Chondrocyte (in vitro differentiated cells): Measurements from ENCODE around the gene PLCH1. TPM values are rescaled to one million over a fixed set of nuclear protein-coding genes. Genes with fewer than 3 reads are reported as not detected.

Experiments used
- DNase-seq: peaks from one replicate; pipeline ENCODE4 v3.0.0; 2021; ENCODE audit warnings: mixed read lengths, low spot score
- H3K27ac Mint-ChIP-seq: one replicate; pipeline ENCODE4 v1.8.0; 2021; ENCODE audit warnings: mild to moderate bottlenecking, moderate library complexity, mixed read lengths; ENCODE audit not compliant: unreplicated experiment
- H3K27me3 Mint-ChIP-seq: 2 replicates; pipeline ENCODE4 v1.8.0; 2021; ENCODE audit warnings: low read depth, mixed read lengths
- H3K36me3 Mint-ChIP-seq: 2 replicates; pipeline ENCODE4 v1.8.0; 2021; ENCODE audit warnings: low read depth, mixed read lengths
- H3K4me1 Mint-ChIP-seq: 2 replicates; pipeline ENCODE4 v1.8.0; 2021; ENCODE audit warnings: low read depth, mild to moderate bottlenecking, mixed read lengths
- H3K4me3 Mint-ChIP-seq: one replicate; pipeline ENCODE4 v1.8.0; 2021; ENCODE audit warnings: mild to moderate bottlenecking, moderate library complexity, mixed read lengths; ENCODE audit not compliant: unreplicated experiment
- H3K9me3 Mint-ChIP-seq: 2 replicates; pipeline ENCODE4 v1.8.0; 2021; ENCODE audit warnings: low read depth, mixed read lengths
- CTCF ChIP-seq: fragments of 200-600 bp; sonication (generic); IDR thresholded peaks from 2 replicates; pipeline ENCODE4 v1.5.0; 2021; ENCODE audit warnings: antibody characterized with exemption, mild to moderate bottlenecking, moderate library complexity
- total RNA-seq: library from RNA; stranded (reverse); gene quantifications from 3 replicates; pipeline ENCODE4 v1.2.1, GENCODE V29; 2021

PLCH1 gene
- total RNA-seq, 1 donor from 2014 or later, result 0.17 TPM

DNA sequence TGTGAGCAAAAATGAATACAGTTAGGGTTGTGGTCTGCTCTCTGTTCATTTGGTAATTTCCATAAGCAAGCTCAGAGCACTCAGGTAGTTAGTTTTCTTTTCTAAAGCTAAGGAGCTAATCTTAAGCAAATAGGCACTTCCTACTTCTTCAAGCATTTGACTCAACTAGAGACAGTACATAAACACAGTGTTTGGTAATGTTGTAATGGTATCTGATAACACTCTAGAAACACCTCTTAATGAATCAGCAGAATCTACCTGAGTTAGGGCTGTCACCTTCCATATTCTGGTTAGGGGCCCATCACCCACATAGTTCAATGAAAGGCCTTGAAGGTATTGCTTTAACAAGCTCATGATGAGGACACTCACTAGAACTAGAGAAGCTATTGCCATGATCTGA is 83.1 kb downstream of the PLCH1 start:
- no peak overlapping the region for H3K4me3 Mint-ChIP-seq

DNA sequence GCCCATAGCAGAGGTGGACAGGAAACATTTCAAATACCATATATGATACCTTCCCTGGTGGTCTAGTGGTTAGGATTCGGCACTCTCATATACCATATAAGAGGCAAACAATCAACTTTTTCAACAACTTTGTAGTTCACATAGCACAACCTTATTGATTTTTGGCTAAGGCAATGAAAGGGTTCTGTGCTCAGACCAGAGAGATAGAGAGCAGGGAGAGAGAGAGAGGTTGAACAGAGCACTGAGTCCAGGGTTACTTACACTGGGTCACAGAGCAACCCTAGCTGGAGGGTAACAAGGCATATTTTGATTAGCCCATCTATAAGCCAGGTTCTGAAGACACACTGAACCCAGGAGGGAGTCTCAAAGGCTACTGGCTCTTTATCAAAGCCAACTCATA is 83.8 kb downstream of the PLCH1 start:
- no peak for TF ChIP-seq CTCF
- no peak for DNase-seq
- Mint-ChIP-seq H3K9me3 (no peaks in the 10 kb centered on the region), H3K4me3 (no peak overlapping the region), H3K27ac (no peak overlapping the region), H3K4me1 (peaks cover 8% of the 10 kb centered on the region), H3K36me3 (no peaks in the 10 kb centered on the region), H3K27me3 (no peaks in the 10 kb centered on the region)

More for the DNA sequence above, 83.1 kb downstream of the PLCH1 start:
- Mint-ChIP-seq H3K36me3 (no peaks in the 10 kb centered on the region), H3K27ac (no peak overlapping the region), H3K9me3 (no peaks in the 10 kb centered on the region), H3K27me3 (no peaks in the 10 kb centered on the region), H3K4me1 (peaks cover 8% of the 10 kb centered on the region)
- no peak for DNase-seq
- no peak for TF ChIP-seq CTCF

DNA sequence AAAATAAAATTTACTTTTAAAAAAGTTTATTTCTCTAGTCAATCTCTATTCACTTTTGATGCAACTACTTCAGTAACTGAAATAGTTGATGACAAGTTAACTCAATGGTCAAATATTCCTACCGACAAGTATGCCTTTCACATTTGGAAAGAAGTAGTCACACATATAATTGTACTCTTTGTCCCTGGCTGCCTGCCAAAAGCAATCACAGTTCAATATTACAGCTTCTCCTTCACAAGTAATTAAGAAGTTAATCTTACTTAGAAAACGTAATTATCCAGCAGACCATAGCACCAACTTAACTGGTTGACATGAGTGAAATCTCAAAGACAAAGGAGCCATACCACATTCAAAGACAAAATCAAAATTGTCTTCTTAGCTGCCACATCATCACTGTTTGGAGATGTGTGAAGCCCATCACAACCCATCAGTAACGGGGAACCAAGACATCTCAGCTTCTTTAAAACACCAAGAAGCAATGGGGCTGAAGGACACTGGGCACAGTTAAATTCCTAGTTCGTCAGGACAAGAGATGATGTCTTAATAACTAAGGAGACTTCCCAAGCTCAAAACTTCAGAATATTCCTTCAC is 86.1 kb downstream of the PLCH1 start:
- Mint-ChIP-seq H3K27ac (no peak overlapping the region), H3K9me3 (no peaks in the 10 kb centered on the region), H3K4me3 (no peak overlapping the region), H3K27me3 (no peaks in the 10 kb centered on the region), H3K36me3 (no peaks in the 10 kb centered on the region), H3K4me1 (no peaks in the 10 kb centered on the region)
- TF ChIP-seq CTCF, result no peak
- DNase-seq, result no peak

DNA sequence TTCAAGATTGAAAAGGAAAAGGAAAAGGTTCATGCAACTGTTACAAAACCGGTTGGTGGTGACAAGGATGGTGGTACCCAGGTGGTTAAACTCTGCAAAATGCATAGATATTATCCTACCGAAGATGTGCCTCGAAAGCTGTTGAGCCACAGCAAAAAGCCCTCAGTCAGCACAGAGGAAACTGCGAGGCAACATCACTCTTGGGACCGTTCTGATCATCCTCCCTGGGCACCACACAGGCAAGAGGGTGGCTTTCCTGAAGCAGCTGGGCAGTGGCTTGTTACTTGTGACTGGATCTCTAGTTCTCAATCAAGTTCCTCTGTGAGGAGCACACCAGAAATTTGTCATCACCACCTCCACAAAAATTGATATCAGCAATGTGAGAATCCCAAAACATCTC is 86.9 kb downstream of the PLCH1 start:
- Mint-ChIP-seq H3K4me1 (no peaks in the 10 kb centered on the region), H3K27ac (no peak overlapping the region), H3K36me3 (no peaks in the 10 kb centered on the region), H3K9me3 (no peaks in the 10 kb centered on the region), H3K4me3 (no peak overlapping the region), H3K27me3 (no peaks in the 10 kb centered on the region)
- TF ChIP-seq CTCF, result no peak
- no peak for DNase-seq

GRCh38 chr3:155657161-155657560 is 87.7 kb downstream of the PLCH1 start:
- no peak for TF ChIP-seq CTCF
- no peak overlapping the region for H3K27ac Mint-ChIP-seq
- H3K4me3 Mint-ChIP-seq, result no peak overlapping the region
- H3K27me3 Mint-ChIP-seq, result no peaks in the 10 kb centered on the region
- H3K4me1 Mint-ChIP-seq, result no peaks in the 10 kb centered on the region
- H3K36me3 Mint-ChIP-seq, result no peaks in the 10 kb centered on the region
- no peaks in the 10 kb centered on the region for H3K9me3 Mint-ChIP-seq
- DNase-seq, result no peak
